Measurements from ENCODE around the gene RBM20. TPM values are rescaled to one million over a fixed set of nuclear protein-coding genes. Genes with fewer than 3 reads are reported as not detected.
A peak's percentile ranks its signal among the peaks of the same experiment; 100 is the strongest.

Gene RBM20
- total RNA-seq, 2 donors from 2014 or later: 7.8 to 13.9 TPM

GRCh38 chr10:110641256-110641655, 2.9 kb upstream of the RBM20 start:
- DNase-seq (ENCODE audit: low spot score): no peak
- Histone ChIP-seq H3K4me3 (no peak overlapping the region), H3K27ac (no peak overlapping the region), H3K27me3 (replicated peaks; ENCODE audit: insufficient read depth) (no peaks in the 10 kb centered on the region), H3K36me3 (no peaks in the 10 kb centered on the region), H3K4me1 (ENCODE audit: control insufficient read depth in 1 of 2, low read depth in 2 of 2) (peaks cover 10 to 40% of the 10 kb centered on the region in 2 donors), H3K9me3 (no peaks in the 10 kb centered on the region)
- ATAC-seq (ENCODE audit: insufficient number of reproducible peaks, low FRiP score, low read depth): no peak
- no peak for TF ChIP-seq CTCF (IDR thresholded peaks at IDR 0.05)

- DNase-seq (ENCODE audit: low spot score): no peak
- no peak for ATAC-seq (ENCODE audit: insufficient number of reproducible peaks, low FRiP score, low read depth)
- no peak for TF ChIP-seq CTCF (IDR thresholded peaks at IDR 0.05)
- no peaks in the 10 kb centered on the region for H3K36me3 ChIP-seq
- H3K9me3 ChIP-seq: no peaks in the 10 kb centered on the region
- H3K4me3 ChIP-seq: no peak overlapping the region
- H3K27ac ChIP-seq: no peak overlapping the region
- H3K27me3 ChIP-seq (replicated peaks; ENCODE audit: insufficient read depth): no peaks in the 10 kb centered on the region
- H3K4me1 ChIP-seq (ENCODE audit: control insufficient read depth in 1 of 2, low read depth in 2 of 2): peaks cover 3 to 29% of the 10 kb centered on the region in 2 donors
These were observed 1.7 kb upstream of the RBM20 start for GRCh38 chr10:110642204-110643034.

GRCh38 chr10:110643035-110643652, 992 bp upstream of the RBM20 start:
- Histone ChIP-seq H3K27ac (peak overlapping the region in 1 of 2 donors; percentile 78), H3K27me3 (replicated peaks; ENCODE audit: insufficient read depth) (no peaks in the 10 kb centered on the region), H3K4me3 (peak overlapping the region; percentile 87), H3K4me1 (ENCODE audit: control insufficient read depth in 1 of 2, low read depth in 2 of 2) (peaks cover 0 to 21% of the 10 kb centered on the region in 2 donors), H3K9me3 (no peaks in the 10 kb centered on the region), H3K36me3 (no peaks in the 10 kb centered on the region)
- DNase-seq (ENCODE audit: low spot score) (no peak), ATAC-seq (ENCODE audit: insufficient number of reproducible peaks, low FRiP score, low read depth) (no peak)
- no peak for TF ChIP-seq CTCF (IDR thresholded peaks at IDR 0.05)

- Histone ChIP-seq H3K36me3 (no peaks in the 10 kb centered on the region), H3K27ac (peak overlapping the region; percentile 67 to 78), H3K4me1 (ENCODE audit: control insufficient read depth in 1 of 2, low read depth in 2 of 2) (peaks cover 0 to 22% of the 10 kb centered on the region in 2 donors), H3K4me3 (peak overlapping the region; percentile 87), H3K9me3 (no peaks in the 10 kb centered on the region), H3K27me3 (replicated peaks; ENCODE audit: insufficient read depth) (no peaks in the 10 kb centered on the region)
- ATAC-seq (ENCODE audit: insufficient number of reproducible peaks, low FRiP score, low read depth) (no peak), DNase-seq (ENCODE audit: low spot score) (no peak)
- no peak for TF ChIP-seq CTCF (IDR thresholded peaks at IDR 0.05)
These were observed 694 bp downstream of the RBM20 start for GRCh38 chr10:110644598-110645462.
